ENCODE data around the gene EML4. TPM values are rescaled to one million over a fixed set of nuclear protein-coding genes. Genes with fewer than 3 reads are reported as not detected.

The EML4 gene
- total and polyA plus RNA-seq, 2 of the 13 experiments (the other 11 are each of a cell fraction or from before 2014, with no cell fraction given), result 243 to 476 TPM

- no peak for TF ChIP-seq PHB2 (IDR thresholded peaks at IDR 0.05; ENCODE audit: partially characterized antibody)
- no peak for TF ChIP-seq KLF12 (CRISPR knock-in tag; IDR thresholded peaks at IDR 0.05; ENCODE audit: borderline replicate concordance)
- TF ChIP-seq ASH2L (IDR thresholded peaks at IDR 0.05; ENCODE audit: insufficient read length, low read depth, low read length), result peak; percentile 70
- TF ChIP-seq MAFG (CRISPR knock-in tag; IDR thresholded peaks at IDR 0.05), result no peak
- 0 out of 2 replicates have a peak, but pooled peaks have one; percentile 12 for TF ChIP-seq MXD1 (CRISPR knock-in tag; IDR thresholded peaks at IDR 0.05)
- TF ChIP-seq HIVEP1 (CRISPR knock-in tag; IDR thresholded peaks at IDR 0.05), result no peak
- TF ChIP-seq ZSCAN29 (CRISPR knock-in tag; conservative IDR thresholded peaks at IDR 0.05), result peak; percentile 83
- TF ChIP-seq ZFY (CRISPR knock-in tag; IDR thresholded peaks at IDR 0.05), result no peak
- TF ChIP-seq POLR2G (IDR thresholded peaks at IDR 0.05; ENCODE audit: low read depth, low read length), result peak; percentile 63
- peak; percentile 53; the same call in 1 of the 2 replicates for TF ChIP-seq ZNF30 (CRISPR knock-in tag; IDR thresholded peaks at IDR 0.05)
- TF ChIP-seq ZNF761 (CRISPR knock-in tag; conservative IDR thresholded peaks at IDR 0.05), result 0 out of 2 replicates have a peak, but pooled peaks have one; percentile 22
- peak; percentile 55; the same call in 1 of the 2 replicates for TF ChIP-seq AFF4 (CRISPR knock-in tag; IDR thresholded peaks at IDR 0.05)
- 0 out of 2 replicates have a peak, but pooled peaks have one; percentile 47 for TF ChIP-seq ZNF276 (CRISPR knock-in tag; IDR thresholded peaks at IDR 0.05; ENCODE audit: low read depth)
- no peak for TF ChIP-seq POGZ (CRISPR knock-in tag; IDR thresholded peaks at IDR 0.05)
- TF ChIP-seq CERS6 (CRISPR knock-in tag; IDR thresholded peaks at IDR 0.05), result no peak; the same call in 1 of the 2 replicates
- no peak for TF ChIP-seq ZNF260 (CRISPR knock-in tag; IDR thresholded peaks at IDR 0.05; ENCODE audit: borderline replicate concordance, low read depth)
- TF ChIP-seq HDAC6 (IDR thresholded peaks at IDR 0.05; ENCODE audit: low read depth, low read length), result no peak
- no peak for TF ChIP-seq NRL (CRISPR knock-in tag; IDR thresholded peaks at IDR 0.05; ENCODE audit: borderline replicate concordance)
- 0 out of 2 replicates have a peak, but pooled peaks have one; percentile 57 for TF ChIP-seq ZMYM4 (CRISPR knock-in tag; IDR thresholded peaks at IDR 0.05)
- TF ChIP-seq ARNTL (CRISPR knock-in tag; IDR thresholded peaks at IDR 0.05), result peak; percentile 80; the same call in 1 of the 2 replicates
- TF ChIP-seq NFIC (IDR thresholded peaks at IDR 0.05; ENCODE audit: low read length), result no peak
- no peak for TF ChIP-seq ZNF773 (CRISPR knock-in tag; IDR thresholded peaks at IDR 0.05; ENCODE audit: borderline replicate concordance)
- TF ChIP-seq ZNF878 (CRISPR knock-in tag; IDR thresholded peaks at IDR 0.05), result 0 out of 2 replicates have a peak, but pooled peaks have one; percentile 70
- 0 out of 2 replicates have a peak, but pooled peaks have one; percentile 7 for TF ChIP-seq JUN (CRISPR knock-in tag; IDR thresholded peaks at IDR 0.05)
These were observed 845 bp downstream of the EML4 start (continued) for GRCh38 chr2:42169874-42170521.

Data from HepG2 (cell line).